Subcutaneous adipose tissue (tissue), 4 donors: ENCODE results near the gene MTHFR. TPM values are rescaled to one million over a fixed set of nuclear protein-coding genes. Genes with fewer than 3 reads are reported as not detected.

Experiments
- total RNA-seq, 4 donors: library from RNA; depleted of rRNA; stranded (reverse); fragments of >200 nt; gene quantifications; one replicate each; pipeline ENCODE4 v1.1.0, GENCODE V29; 2016
- TF ChIP-seq, protein P1 (sequence below): fragments of 450-650 bp; IDR thresholded peaks from one replicate; pipeline ENCODE4 v1.5.1; 2016; ENCODE audit warnings: low read depth, mild to moderate bottlenecking, control low read depth, antibody characterized with exemption, moderate library complexity

MTHFR gene
- total RNA-seq, 4 donors from 2014 or later = 13.4 to 38.8 (median 27.7) TPM

DNA sequence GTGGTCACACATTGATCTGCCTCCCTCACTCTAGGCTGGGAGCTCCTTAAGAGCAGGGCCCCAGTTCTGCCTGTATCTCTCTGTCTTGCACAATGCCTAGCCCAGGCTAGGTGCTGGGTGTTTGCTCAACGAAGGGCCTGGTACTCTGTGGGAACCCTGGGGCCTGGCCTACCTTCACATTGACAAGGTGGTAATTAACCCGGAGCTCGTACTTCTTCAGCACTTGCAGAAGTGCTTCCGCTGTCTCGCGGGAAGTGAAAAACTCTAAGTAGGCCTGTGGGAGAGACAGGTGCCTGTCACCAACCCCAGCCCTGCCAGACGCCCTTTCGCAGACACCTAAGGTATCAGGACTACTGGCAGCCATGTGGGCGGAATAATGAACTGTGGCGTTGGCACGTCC is 13.7 kb downstream of the MTHFR start:
- TF ChIP-seq, protein P1, sequence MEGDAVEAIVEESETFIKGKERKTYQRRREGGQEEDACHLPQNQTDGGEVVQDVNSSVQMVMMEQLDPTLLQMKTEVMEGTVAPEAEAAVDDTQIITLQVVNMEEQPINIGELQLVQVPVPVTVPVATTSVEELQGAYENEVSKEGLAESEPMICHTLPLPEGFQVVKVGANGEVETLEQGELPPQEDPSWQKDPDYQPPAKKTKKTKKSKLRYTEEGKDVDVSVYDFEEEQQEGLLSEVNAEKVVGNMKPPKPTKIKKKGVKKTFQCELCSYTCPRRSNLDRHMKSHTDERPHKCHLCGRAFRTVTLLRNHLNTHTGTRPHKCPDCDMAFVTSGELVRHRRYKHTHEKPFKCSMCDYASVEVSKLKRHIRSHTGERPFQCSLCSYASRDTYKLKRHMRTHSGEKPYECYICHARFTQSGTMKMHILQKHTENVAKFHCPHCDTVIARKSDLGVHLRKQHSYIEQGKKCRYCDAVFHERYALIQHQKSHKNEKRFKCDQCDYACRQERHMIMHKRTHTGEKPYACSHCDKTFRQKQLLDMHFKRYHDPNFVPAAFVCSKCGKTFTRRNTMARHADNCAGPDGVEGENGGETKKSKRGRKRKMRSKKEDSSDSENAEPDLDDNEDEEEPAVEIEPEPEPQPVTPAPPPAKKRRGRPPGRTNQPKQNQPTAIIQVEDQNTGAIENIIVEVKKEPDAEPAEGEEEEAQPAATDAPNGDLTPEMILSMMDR = no peak

DNA sequence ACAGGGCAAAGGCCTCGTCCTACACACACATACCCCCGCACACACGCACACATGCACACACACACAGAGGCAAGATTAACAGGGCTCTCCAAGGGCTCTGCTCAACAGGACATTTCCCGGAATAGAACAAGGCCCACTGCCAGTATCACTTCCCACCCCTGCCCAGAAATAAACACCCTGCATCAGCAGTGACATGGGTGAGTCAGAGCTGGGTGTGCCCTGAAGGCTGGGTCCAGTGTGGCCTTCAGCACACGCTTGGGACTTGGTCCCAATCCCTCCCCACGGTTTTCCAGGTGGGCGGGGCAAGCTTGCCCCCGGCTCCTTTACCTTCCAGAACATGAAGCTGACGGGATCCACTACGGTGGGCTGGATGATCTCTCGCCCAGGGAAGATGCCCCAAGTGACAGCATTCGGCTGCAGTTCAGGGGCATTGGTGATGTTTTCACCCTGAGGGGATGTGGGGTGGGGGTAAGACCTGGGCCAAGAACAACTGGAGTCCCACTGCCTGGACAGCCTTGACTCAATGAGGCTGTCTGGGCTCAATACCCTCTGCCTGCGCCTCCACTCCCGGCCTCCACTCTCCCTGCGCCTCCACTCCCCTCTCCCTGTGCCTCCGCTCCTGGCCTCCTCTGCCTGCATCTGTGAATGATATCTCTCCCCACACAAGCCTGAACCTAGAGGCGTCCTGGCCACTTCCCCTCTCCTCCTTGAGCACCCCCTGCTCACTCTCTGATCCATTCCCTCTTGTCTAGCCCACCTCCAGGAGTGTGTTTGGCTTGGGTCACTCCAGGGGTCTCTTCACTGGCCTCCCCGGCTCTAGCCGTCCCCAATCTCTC is 14.7 kb downstream of the MTHFR start:
- TF ChIP-seq, protein P1 = no peak

DNA sequence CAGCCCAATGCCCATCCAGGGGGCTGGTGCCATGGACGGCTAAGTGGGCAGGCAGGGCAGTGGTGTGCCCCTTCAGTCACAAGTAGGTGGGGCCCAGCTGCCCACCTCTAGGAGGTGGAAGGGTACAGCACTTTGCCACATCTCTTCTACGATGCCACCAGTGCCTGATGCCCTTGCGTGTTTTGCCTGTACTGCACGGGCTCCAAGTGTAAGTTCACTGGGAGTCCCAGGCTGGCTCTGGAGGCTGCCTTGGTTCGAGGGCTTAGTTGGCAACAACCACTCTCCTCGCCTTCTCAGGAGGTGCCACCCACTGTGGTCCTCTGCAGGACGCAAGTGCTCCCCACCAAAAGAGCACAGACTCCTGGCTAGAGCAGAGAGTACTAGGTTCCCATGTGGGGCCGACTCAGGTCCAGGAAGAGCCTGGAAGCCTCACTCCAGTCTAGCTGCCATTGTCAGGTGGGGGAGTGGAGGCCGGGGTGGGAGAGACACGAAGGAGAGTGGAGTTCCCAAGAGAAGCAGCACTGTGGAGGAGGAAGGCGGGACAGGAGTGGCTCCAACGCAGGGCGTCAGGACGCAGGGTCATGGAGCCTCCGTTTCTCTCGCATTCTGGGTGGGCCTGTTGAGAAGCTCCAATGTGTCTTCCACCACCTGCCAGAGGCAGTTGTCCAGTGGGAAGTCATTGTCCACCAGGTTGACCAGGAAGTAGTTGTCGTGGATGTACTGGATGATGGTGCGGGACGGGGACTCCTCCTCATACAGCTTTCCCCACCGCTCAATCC is 15.5 kb downstream of the MTHFR start:
- TF ChIP-seq, protein P1 = no peak

DNA sequence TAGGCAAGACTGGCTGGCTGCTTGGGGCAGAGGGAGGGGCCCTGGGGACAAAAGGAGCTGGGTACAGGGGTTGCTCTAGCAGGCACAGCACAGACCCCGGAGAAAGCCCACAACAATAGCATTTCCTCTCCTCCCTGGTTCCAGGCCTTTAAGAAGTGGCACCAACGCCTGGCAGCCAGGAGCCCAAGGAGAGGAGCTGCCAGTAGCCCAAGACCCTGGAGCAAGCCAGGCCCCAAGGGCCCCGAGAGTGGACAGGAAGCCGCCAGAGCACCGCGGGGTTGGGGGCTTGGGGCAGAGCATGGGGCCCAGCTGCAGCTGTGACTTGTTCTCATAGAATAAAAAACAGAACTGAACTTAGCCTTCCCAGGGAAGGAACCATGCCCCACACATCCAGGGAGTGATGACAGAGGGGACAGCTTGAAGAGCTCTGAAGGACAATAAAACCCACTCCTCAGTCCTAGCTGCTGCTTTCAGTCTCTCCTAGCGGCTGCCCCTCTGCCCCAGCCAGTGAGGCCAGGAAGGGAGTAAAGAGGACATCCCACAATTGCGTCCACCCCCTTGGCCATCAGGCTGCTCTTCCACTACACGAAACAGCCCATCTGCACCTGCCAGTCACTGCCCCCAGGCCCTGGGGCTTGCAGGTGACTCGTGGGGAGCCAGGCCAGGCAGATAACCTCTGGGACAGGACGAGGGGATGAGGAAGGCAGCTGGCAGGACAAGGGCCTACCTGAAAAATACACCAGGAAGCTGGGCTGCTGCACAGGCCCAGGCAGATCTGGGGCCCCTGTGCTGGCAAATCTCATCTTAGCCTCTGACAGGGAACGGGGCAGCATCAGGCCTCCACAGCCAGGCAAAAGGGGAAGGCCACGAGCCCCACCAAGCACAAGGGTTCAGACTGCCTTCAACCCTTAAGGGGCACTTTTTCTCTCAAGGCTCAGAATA is 16.4 kb downstream of the MTHFR start:
- TF ChIP-seq, protein P1 = no peak

DNA sequence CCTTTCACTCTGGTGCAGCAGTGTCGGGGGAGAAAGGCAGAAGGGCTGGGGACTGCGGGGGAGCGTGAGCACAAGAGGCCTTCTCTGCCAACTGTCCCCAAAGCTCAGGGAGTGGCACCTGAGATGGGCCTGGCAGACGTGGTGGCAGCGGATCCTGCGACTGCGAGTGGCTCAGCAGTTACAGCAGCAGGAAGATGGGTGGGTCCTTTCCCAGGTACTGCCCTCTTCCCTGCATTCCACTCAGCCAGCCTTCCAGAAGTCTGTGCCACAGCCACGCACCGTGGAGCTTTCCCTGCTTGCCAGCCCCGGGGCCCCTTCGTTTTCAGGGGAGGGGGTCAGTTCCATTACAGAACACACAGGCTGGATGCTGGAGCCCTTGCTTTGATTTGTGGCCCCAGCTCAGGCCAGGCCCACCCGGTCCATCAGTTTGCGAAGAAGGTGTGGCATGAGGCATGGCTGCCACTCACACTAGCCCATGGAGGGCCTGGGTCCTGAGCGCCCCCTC is 17.2 kb downstream of the MTHFR start:
- TF ChIP-seq, protein P1 = no peak

DNA sequence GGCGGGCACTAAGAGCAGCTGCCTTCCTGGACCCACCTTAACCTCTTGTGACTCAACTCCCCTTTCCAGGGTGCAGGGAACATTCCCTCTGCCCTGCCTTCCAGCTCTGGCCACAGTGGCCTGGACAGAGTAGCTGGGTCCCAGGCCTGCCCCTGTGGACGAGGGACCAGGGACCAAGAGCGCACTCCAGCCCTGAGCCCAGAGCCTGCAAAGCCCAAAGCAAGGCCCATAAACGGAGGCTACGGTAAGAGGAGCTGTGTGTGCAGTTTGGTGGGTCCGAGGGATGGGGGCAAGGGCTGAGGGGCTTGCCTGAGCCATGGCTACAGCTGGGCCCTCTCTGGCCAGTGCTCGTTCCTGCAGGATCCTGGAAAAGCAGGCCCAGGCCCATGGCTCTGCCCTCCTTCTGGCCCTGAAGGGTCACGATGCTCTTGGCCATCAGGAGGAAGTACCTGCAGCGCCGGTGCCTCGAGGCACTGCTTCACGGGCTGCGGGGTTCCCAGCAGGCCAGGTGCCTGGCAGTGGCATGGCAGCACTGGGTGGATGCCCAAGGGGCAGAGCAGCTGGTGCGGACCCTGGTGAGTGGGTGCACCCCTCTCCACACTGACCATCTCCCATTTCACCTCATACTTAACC is 17.8 kb downstream of the MTHFR start:
- TF ChIP-seq, protein P1 = no peak
